ENCODE data around the gene DCAF8. TPM values are rescaled to one million over a fixed set of nuclear protein-coding genes. Genes with fewer than 3 reads are reported as not detected.

The DCAF8 gene
- total and polyA plus RNA-seq, 2 donors (not counting 3 experiments of a cell fraction or from before 2014, with no cell fraction given), result 85.5 to 106 TPM

- intact Hi-C loops (cut with micrococcal nuclease) (no loop called here), dilution Hi-C loops (cut with MboI; ENCODE audit: extremely low pct_ligation_motif_present, low sequenced_read_pairs) (no loop called here)
- H3K4me3 ChIP-seq (replicated peaks in 1 of 3; ENCODE audit: insufficient read depth in 1 of 3, low read depth in 1 of 3, low read length in 3 of 3), result no peak overlapping the region
- no peak for TF ChIP-seq POLR2A (IDR thresholded peaks at IDR 0.05; ENCODE audit: low read depth, low read length)
- TF ChIP-seq POLR2AphosphoS5 (IDR thresholded peaks at IDR 0.05; ENCODE audit: insufficient read depth, low read depth, low read length), result peak; percentile 13
- TF ChIP-seq JUN (IDR thresholded peaks at IDR 0.05; ENCODE audit: borderline replicate concordance, insufficient read depth, insufficient read length, low read depth), result no peak
- TF ChIP-seq FOS (IDR thresholded peaks at IDR 0.05; ENCODE audit: borderline replicate concordance, insufficient read depth, low read length), result no peak
- peaks cover 56% of the 10 kb centered on the region for H3K79me2 ChIP-seq (ENCODE audit: control insufficient read depth, insufficient read depth, low read length)
- DNase-seq (ENCODE audit: low read depth, low spot score), result no peak
- no peak for FAIRE-seq
- H3K9me3 ChIP-seq (replicated peaks; ENCODE audit: control insufficient read depth, insufficient read depth, low read length), result no peaks in the 10 kb centered on the region
- ChIA-PET CTCF (interaction anchor here (1.1 to 13.4 kb wide), 3 partner anchors 8 to 41 kb away, joined by 4 to 183 read pairs (median 65); no protein-coding TSS in a partner anchor), POLR2A (no interaction called here)
- H2AFZ ChIP-seq (ENCODE audit: low read depth, low read length), result no peak overlapping the region
- no peaks in the 10 kb centered on the region for H4K20me1 ChIP-seq (replicated peaks; ENCODE audit: control insufficient read depth, extremely low read depth, insufficient read depth, low read length)
- BruUV-seq (replicated peaks), result no TSS peak
- H3K4me1 ChIP-seq (ENCODE audit: control insufficient read depth, extremely low read depth, insufficient read depth, low read length), result peaks cover 44% of the 10 kb centered on the region
- no peak overlapping the region for H3K27ac ChIP-seq (ENCODE audit: insufficient read depth, low read depth, low read length)
- H3K9me1 ChIP-seq (replicated peaks; ENCODE audit: control insufficient read depth, extremely low read depth, insufficient read depth, low read length), result no peaks in the 10 kb centered on the region
- H3K36me3 ChIP-seq (ENCODE audit: control insufficient read depth in 2 of 2, extremely low read depth in 1 of 2, insufficient read depth in 2 of 2, low read length in 2 of 2), result peaks cover 44 to 48% of the 10 kb centered on the region in 2 experiments
- no peak overlapping the region for H3K4me2 ChIP-seq (ENCODE audit: insufficient read depth, low read length)
- no peak overlapping the region for H3K9ac ChIP-seq (replicated peaks; ENCODE audit: extremely low read depth, insufficient read depth, low read length)
- H3K27me3 ChIP-seq (ENCODE audit: control insufficient read depth in 2 of 2, insufficient read depth in 2 of 2, low read length in 2 of 2), result no peaks in the 10 kb centered on the region
Measured at GRCh38 chr1:160211046-160211790, 51.1 kb downstream of the DCAF8 start.

- no peaks in the 10 kb centered on the region for H3K9me3 ChIP-seq (replicated peaks; ENCODE audit: control insufficient read depth, insufficient read depth, low read length)
- intact Hi-C loops (cut with micrococcal nuclease) (no loop called here), dilution Hi-C loops (cut with MboI; ENCODE audit: extremely low pct_ligation_motif_present, low sequenced_read_pairs) (no loop called here)
- no peaks in the 10 kb centered on the region for H3K27me3 ChIP-seq (ENCODE audit: control insufficient read depth in 2 of 2, insufficient read depth in 2 of 2, low read length in 2 of 2)
- POLR2A ChIA-PET, result no interaction called here
- no peaks in the 10 kb centered on the region for H3K9me1 ChIP-seq (replicated peaks; ENCODE audit: control insufficient read depth, extremely low read depth, insufficient read depth, low read length)
- H3K9ac ChIP-seq (replicated peaks; ENCODE audit: extremely low read depth, insufficient read depth, low read length), result no peak overlapping the region
- no peak for DNase-seq (ENCODE audit: low read depth, low spot score)
- TF ChIP-seq POLR2A (IDR thresholded peaks at IDR 0.05; ENCODE audit: low read depth, low read length) (no peak), GATA2 (IDR thresholded peaks at IDR 0.05; ENCODE audit: insufficient read depth, insufficient read length, low read depth, low read length) (no peak), FOS (IDR thresholded peaks at IDR 0.05; ENCODE audit: borderline replicate concordance, insufficient read depth, low read length) (no peak), CTCF (IDR thresholded peaks at IDR 0.05; ENCODE audit: extremely low read depth in 1 of 2, insufficient read depth in 1 of 2, low read depth in 1 of 2, low read length in 2 of 2) (no peak), POLR2AphosphoS5 (IDR thresholded peaks at IDR 0.05; ENCODE audit: insufficient read depth, low read depth, low read length) (no peak), EZH2 (IDR thresholded peaks at IDR 0.05; ENCODE audit: borderline replicate concordance, low read depth, low read length, severe bottlenecking) (no peak), MYC (IDR thresholded peaks at IDR 0.05; ENCODE audit: low read depth, low read length) (no peak), JUN (IDR thresholded peaks at IDR 0.05; ENCODE audit: borderline replicate concordance, insufficient read depth, insufficient read length, low read depth) (no peak), MAX (IDR thresholded peaks at IDR 0.05; ENCODE audit: insufficient read depth, insufficient read length) (no peak)
- H2AFZ ChIP-seq (ENCODE audit: low read depth, low read length), result no peak overlapping the region
- H3K4me2 ChIP-seq (ENCODE audit: insufficient read depth, low read length), result no peak overlapping the region
- FAIRE-seq, result no peak
- H4K20me1 ChIP-seq (replicated peaks; ENCODE audit: control insufficient read depth, extremely low read depth, insufficient read depth, low read length), result no peaks in the 10 kb centered on the region
- CTCF ChIA-PET, result interaction anchor here (1.1 to 13.4 kb wide), 3 partner anchors 9 to 41 kb away, joined by 4 to 183 read pairs (median 65); no protein-coding TSS in a partner anchor
- H3K79me2 ChIP-seq (ENCODE audit: control insufficient read depth, insufficient read depth, low read length), result peaks cover 62% of the 10 kb centered on the region
- peaks cover 37 to 45% of the 10 kb centered on the region in 2 experiments for H3K36me3 ChIP-seq (ENCODE audit: control insufficient read depth in 2 of 2, extremely low read depth in 1 of 2, insufficient read depth in 2 of 2, low read length in 2 of 2)
- BruUV-seq (replicated peaks), result no TSS peak
- peaks cover 43% of the 10 kb centered on the region for H3K4me1 ChIP-seq (ENCODE audit: control insufficient read depth, extremely low read depth, insufficient read depth, low read length)
- no peak overlapping the region for H3K4me3 ChIP-seq (replicated peaks in 1 of 3; ENCODE audit: insufficient read depth in 1 of 3, low read depth in 1 of 3, low read length in 3 of 3)
- no peak overlapping the region for H3K27ac ChIP-seq (ENCODE audit: insufficient read depth, low read depth, low read length)
Measured at GRCh38 chr1:160210561-160210960, 51.8 kb downstream of the DCAF8 start.

All from endothelial cell of umbilical vein (primary cell).